ENCODE measurements around the gene PNMT.

Gene PNMT

DNA sequence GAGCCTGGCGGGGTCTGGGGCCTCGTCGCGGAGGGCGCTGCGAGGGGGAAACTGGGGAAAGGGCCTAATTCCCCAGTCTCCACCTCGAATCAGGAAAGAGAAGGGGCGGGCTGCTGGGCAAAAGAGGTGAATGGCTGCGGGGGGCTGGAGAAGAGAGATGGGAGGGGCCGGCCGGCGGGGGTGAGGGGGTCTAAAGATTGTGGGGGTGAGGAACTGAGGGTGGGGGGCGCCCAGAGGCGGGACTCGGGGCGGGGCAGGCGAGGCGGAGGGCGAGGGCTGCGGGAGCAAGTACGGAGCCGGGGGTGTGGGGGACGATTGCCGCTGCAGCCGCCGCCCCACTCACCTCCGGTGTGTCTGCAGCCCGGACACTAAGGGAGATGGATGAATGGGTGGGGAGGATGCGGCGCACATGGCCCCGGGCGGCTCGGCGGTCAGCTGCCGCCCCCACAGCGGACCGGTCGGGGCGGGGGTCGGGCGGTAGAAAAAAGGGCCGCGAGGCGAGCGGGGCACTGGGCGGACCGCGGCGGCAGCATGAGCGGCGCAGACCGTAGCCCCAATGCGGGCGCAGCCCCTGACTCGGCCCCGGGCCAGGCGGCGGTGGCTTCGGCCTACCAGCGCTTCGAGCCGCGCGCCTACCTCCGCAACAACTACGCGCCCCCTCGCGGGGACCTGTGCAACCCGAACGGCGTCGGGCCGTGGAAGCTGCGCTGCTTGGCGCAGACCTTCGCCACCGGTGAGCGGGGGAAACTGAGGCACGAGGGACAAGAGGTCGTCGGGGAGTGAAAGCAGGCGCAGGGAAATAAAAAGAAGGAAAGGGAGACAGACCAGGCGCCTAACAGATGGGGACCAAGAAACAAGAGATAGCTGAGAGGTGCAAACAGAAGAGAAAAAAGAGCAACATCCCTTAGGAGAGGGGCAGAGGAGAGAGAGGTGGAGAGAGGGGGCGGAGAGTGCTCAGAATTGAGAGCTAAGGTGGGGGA, at the start of gene PNMT (continued):
- peak; percentile 45; the same call in 1 of the 2 replicates for TF ChIP-seq MZF1 (tag by site-specific recombination; IDR thresholded peaks at IDR 0.05; ENCODE audit: borderline replicate concordance)
- TF ChIP-seq ZNF391 (tag by site-specific recombination; IDR thresholded peaks at IDR 0.05; ENCODE audit: borderline replicate concordance, low read depth): peak; percentile 84
- TF ChIP-seq ZNF19 (tag by site-specific recombination; IDR thresholded peaks at IDR 0.05; ENCODE audit: low read depth): no peak
- TF ChIP-seq ZNF610 (tag by site-specific recombination; IDR thresholded peaks at IDR 0.05; ENCODE audit: borderline replicate concordance): 0 out of 2 replicates have a peak, but pooled peaks have one; percentile 27
- TF ChIP-seq, protein P1, sequence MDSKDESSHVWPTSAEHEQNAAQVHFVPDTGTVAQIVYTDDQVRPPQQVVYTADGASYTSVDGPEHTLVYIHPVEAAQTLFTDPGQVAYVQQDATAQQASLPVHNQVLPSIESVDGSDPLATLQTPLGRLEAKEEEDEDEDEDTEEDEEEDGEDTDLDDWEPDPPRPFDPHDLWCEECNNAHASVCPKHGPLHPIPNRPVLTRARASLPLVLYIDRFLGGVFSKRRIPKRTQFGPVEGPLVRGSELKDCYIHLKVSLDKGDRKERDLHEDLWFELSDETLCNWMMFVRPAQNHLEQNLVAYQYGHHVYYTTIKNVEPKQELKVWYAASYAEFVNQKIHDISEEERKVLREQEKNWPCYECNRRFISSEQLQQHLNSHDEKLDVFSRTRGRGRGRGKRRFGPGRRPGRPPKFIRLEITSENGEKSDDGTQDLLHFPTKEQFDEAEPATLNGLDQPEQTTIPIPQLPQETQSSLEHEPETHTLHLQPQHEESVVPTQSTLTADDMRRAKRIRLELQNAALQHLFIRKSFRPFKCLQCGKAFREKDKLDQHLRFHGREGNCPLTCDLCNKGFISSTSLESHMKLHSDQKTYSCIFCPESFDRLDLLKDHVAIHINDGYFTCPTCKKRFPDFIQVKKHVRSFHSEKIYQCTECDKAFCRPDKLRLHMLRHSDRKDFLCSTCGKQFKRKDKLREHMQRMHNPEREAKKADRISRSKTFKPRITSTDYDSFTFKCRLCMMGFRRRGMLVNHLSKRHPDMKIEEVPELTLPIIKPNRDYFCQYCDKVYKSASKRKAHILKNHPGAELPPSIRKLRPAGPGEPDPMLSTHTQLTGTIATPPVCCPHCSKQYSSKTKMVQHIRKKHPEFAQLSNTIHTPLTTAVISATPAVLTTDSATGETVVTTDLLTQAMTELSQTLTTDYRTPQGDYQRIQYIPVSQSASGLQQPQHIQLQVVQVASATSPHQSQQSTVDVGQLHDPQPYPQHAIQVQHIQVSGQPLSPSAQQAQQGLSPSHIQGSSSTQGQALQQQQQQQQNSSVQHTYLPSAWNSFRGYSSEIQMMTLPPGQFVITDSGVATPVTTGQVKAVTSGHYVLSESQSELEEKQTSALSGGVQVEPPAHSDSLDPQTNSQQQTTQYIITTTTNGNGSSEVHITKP (tag by site-specific recombination; IDR thresholded peaks at IDR 0.05): peak; percentile 56; the same call in 1 of the 2 replicates
- TF ChIP-seq ZNF654 (tag by site-specific recombination; IDR thresholded peaks at IDR 0.05; ENCODE audit: low read depth): no peak
- TF ChIP-seq, protein P2, sequence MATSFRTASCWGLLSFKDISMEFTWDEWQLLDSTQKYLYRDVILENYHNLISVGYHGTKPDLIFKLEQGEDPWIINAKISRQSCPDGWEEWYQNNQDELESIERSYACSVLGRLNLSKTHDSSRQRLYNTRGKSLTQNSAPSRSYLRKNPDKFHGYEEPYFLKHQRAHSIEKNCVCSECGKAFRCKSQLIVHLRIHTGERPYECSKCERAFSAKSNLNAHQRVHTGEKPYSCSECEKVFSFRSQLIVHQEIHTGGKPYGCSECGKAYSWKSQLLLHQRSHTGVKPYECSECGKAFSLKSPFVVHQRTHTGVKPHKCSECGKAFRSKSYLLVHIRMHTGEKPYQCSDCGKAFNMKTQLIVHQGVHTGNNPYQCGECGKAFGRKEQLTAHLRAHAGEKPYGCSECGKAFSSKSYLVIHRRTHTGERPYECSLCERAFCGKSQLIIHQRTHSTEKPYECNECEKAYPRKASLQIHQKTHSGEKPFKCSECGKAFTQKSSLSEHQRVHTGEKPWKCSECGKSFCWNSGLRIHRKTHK (tag by site-specific recombination; IDR thresholded peaks at IDR 0.05): no peak
- peak; percentile 63; the same call in 1 of the 2 replicates for TF ChIP-seq ZNF366 (tag by site-specific recombination; conservative IDR thresholded peaks at IDR 0.05)
- TF ChIP-seq, protein P3, sequence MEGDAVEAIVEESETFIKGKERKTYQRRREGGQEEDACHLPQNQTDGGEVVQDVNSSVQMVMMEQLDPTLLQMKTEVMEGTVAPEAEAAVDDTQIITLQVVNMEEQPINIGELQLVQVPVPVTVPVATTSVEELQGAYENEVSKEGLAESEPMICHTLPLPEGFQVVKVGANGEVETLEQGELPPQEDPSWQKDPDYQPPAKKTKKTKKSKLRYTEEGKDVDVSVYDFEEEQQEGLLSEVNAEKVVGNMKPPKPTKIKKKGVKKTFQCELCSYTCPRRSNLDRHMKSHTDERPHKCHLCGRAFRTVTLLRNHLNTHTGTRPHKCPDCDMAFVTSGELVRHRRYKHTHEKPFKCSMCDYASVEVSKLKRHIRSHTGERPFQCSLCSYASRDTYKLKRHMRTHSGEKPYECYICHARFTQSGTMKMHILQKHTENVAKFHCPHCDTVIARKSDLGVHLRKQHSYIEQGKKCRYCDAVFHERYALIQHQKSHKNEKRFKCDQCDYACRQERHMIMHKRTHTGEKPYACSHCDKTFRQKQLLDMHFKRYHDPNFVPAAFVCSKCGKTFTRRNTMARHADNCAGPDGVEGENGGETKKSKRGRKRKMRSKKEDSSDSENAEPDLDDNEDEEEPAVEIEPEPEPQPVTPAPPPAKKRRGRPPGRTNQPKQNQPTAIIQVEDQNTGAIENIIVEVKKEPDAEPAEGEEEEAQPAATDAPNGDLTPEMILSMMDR (tag by site-specific recombination; IDR thresholded peaks at IDR 0.05): peak; percentile 96
- peak; percentile 72 for TF ChIP-seq EGR2 (tag by site-specific recombination; IDR thresholded peaks at IDR 0.05; ENCODE audit: low read depth)
- TF ChIP-seq, protein P4, sequence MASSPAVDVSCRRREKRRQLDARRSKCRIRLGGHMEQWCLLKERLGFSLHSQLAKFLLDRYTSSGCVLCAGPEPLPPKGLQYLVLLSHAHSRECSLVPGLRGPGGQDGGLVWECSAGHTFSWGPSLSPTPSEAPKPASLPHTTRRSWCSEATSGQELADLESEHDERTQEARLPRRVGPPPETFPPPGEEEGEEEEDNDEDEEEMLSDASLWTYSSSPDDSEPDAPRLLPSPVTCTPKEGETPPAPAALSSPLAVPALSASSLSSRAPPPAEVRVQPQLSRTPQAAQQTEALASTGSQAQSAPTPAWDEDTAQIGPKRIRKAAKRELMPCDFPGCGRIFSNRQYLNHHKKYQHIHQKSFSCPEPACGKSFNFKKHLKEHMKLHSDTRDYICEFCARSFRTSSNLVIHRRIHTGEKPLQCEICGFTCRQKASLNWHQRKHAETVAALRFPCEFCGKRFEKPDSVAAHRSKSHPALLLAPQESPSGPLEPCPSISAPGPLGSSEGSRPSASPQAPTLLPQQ (tag by site-specific recombination; IDR thresholded peaks at IDR 0.05): peak; percentile 60
- TF ChIP-seq ZNF416 (tag by site-specific recombination; IDR thresholded peaks at IDR 0.05): no peak
- TF ChIP-seq, protein P5, sequence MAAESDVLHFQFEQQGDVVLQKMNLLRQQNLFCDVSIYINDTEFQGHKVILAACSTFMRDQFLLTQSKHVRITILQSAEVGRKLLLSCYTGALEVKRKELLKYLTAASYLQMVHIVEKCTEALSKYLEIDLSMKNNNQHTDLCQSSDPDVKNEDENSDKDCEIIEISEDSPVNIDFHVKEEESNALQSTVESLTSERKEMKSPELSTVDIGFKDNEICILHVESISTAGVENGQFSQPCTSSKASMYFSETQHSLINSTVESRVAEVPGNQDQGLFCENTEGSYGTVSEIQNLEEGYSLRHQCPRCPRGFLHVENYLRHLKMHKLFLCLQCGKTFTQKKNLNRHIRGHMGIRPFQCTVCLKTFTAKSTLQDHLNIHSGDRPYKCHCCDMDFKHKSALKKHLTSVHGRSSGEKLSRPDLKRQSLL (tag by site-specific recombination; IDR thresholded peaks at IDR 0.05): 0 out of 2 replicates have a peak, but pooled peaks have one; percentile 12
- TF ChIP-seq, protein P6, sequence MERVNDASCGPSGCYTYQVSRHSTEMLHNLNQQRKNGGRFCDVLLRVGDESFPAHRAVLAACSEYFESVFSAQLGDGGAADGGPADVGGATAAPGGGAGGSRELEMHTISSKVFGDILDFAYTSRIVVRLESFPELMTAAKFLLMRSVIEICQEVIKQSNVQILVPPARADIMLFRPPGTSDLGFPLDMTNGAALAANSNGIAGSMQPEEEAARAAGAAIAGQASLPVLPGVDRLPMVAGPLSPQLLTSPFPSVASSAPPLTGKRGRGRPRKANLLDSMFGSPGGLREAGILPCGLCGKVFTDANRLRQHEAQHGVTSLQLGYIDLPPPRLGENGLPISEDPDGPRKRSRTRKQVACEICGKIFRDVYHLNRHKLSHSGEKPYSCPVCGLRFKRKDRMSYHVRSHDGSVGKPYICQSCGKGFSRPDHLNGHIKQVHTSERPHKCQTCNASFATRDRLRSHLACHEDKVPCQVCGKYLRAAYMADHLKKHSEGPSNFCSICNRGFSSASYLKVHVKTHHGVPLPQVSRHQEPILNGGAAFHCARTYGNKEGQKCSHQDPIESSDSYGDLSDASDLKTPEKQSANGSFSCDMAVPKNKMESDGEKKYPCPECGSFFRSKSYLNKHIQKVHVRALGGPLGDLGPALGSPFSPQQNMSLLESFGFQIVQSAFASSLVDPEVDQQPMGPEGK (tag by site-specific recombination; IDR thresholded peaks at IDR 0.05): peak; percentile 50; the same call in 1 of the 2 replicates
- peak; percentile 39; the same call in 1 of the 2 replicates for TF ChIP-seq KLF16 (tag by site-specific recombination; IDR thresholded peaks at IDR 0.05)
- TF ChIP-seq, protein P7, sequence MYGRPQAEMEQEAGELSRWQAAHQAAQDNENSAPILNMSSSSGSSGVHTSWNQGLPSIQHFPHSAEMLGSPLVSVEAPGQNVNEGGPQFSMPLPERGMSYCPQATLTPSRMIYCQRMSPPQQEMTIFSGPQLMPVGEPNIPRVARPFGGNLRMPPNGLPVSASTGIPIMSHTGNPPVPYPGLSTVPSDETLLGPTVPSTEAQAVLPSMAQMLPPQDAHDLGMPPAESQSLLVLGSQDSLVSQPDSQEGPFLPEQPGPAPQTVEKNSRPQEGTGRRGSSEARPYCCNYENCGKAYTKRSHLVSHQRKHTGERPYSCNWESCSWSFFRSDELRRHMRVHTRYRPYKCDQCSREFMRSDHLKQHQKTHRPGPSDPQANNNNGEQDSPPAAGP (tag by site-specific recombination; IDR thresholded peaks at IDR 0.05): no peak
- TF ChIP-seq ZNF664 (tag by site-specific recombination; IDR thresholded peaks at IDR 0.05): no peak
- TF ChIP-seq, protein P8, sequence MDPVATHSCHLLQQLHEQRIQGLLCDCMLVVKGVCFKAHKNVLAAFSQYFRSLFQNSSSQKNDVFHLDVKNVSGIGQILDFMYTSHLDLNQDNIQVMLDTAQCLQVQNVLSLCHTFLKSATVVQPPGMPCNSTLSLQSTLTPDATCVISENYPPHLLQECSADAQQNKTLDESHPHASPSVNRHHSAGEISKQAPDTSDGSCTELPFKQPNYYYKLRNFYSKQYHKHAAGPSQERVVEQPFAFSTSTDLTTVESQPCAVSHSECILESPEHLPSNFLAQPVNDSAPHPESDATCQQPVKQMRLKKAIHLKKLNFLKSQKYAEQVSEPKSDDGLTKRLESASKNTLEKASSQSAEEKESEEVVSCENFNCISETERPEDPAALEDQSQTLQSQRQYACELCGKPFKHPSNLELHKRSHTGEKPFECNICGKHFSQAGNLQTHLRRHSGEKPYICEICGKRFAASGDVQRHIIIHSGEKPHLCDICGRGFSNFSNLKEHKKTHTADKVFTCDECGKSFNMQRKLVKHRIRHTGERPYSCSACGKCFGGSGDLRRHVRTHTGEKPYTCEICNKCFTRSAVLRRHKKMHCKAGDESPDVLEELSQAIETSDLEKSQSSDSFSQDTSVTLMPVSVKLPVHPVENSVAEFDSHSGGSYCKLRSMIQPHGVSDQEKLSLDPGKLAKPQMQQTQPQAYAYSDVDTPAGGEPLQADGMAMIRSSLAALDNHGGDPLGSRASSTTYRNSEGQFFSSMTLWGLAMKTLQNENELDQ (tag by site-specific recombination; IDR thresholded peaks at IDR 0.05; ENCODE audit: low read depth): no peak
- peak; percentile 64; the same call in 1 of the 2 replicates for TF ChIP-seq ZNF596 (tag by site-specific recombination; IDR thresholded peaks at IDR 0.05)
- TF ChIP-seq, protein P9, sequence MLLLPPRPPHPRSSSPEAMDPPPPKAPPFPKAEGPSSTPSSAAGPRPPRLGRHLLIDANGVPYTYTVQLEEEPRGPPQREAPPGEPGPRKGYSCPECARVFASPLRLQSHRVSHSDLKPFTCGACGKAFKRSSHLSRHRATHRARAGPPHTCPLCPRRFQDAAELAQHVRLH (tag by site-specific recombination; IDR thresholded peaks at IDR 0.05): peak; percentile 47; the same call in 1 of the 2 replicates
